ENCODE results near the gene EGFLAM.

DNA sequence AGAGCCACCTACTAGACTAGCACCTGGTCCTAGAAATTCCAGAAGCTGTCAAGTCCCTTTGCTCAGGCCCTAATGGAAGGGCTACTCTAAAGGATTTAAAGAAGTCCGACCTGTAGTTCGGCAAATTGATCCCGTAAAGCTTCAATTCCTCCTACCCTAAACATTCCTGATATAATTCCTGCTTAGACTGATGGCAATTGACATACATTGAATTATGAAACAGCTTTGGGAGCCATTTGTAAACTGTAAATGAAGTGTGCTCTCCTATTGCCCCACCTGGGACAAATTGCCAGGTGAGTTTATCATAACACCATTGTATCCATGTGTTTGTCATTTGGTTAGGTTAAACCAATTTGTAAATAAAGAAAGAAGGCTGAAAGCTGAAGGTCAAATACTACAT lies 104.4 kb downstream of the EGFLAM start:
- TF ChIP-seq CTCF (IDR thresholded peaks at IDR 0.05) (no peak), POLR2AphosphoS5 (IDR thresholded peaks at IDR 0.05) (no peak)
